Colonic mucosa (tissue), 4 donors: Measurements from ENCODE around the gene SLC22A31. TPM values are rescaled to one million over a fixed set of nuclear protein-coding genes. Genes with fewer than 3 reads are reported as not detected.
A peak's percentile ranks its signal among the peaks of the same experiment; 100 is the strongest.
"Not testable (repeated sequence)": the region's sequence is repeated elsewhere in the genome, so short reads cannot be mapped to it uniquely, and the experiment has no call there.

ENCODE experiments used
- DNase-seq: peaks from one replicate; pipeline ENCODE4 v3.0.0-alpha.2; 2020
- H3K27ac ChIP-seq: fragments of 200-600 bp; one replicate; pipeline ENCODE4 v1.8.0; 2021
- H3K27me3 ChIP-seq: fragments of 200-600 bp; one replicate; pipeline ENCODE4 v1.8.0; 2021
- H3K36me3 ChIP-seq: fragments of 200-600 bp; one replicate; pipeline ENCODE4 v1.8.0; 2021
- H3K4me1 ChIP-seq: fragments of 200-600 bp; one replicate; pipeline ENCODE4 v1.8.0; 2021; ENCODE audit warnings: mild to moderate bottlenecking
- H3K4me3 ChIP-seq: fragments of 200-600 bp; one replicate; pipeline ENCODE4 v1.8.0; 2021
- H3K9ac ChIP-seq, 2 donors: one replicate each; pipeline ENCODE4 v1.7.0; 2013; ENCODE audit warnings: control low read depth in 2 of 2, low read depth in 2 of 2, low read length in 2 of 2
- H3K9me3 ChIP-seq: fragments of 200-600 bp; one replicate; pipeline ENCODE4 v1.8.0; 2021
- CTCF ChIP-seq: fragments of 200-600 bp; IDR thresholded peaks from one replicate; pipeline ENCODE4 v1.8.0; 2022; ENCODE audit warnings: antibody characterized with exemption, mild to moderate bottlenecking
- intact Hi-C: fragments of 100-400 bp; cut with DNase I; formaldehyde crosslinking; loops from one replicate; pipeline ENCODE4 v1.14.1; 2022
- total RNA-seq, 2 donors: library from RNA; stranded (reverse); fragmentation: NEBNext Ultra II Directional in 1 of 2; extraction: Animal tissue kit (Norgen Biotek cat#: 25700) in 1 of 2; gene quantifications; one replicate each; pipeline ENCODE4 v1.2.1, GENCODE V29; 2021
- donor health status: healthy.
- donor health status: DM: no; HTN: no; CAD: no.
- donor health status: DM: no; HTN: no; CAD: no.

The SLC22A31 gene
- total RNA-seq, 2 donors from 2014 or later, result 1.3 TPM; not detected in 1

DNA sequence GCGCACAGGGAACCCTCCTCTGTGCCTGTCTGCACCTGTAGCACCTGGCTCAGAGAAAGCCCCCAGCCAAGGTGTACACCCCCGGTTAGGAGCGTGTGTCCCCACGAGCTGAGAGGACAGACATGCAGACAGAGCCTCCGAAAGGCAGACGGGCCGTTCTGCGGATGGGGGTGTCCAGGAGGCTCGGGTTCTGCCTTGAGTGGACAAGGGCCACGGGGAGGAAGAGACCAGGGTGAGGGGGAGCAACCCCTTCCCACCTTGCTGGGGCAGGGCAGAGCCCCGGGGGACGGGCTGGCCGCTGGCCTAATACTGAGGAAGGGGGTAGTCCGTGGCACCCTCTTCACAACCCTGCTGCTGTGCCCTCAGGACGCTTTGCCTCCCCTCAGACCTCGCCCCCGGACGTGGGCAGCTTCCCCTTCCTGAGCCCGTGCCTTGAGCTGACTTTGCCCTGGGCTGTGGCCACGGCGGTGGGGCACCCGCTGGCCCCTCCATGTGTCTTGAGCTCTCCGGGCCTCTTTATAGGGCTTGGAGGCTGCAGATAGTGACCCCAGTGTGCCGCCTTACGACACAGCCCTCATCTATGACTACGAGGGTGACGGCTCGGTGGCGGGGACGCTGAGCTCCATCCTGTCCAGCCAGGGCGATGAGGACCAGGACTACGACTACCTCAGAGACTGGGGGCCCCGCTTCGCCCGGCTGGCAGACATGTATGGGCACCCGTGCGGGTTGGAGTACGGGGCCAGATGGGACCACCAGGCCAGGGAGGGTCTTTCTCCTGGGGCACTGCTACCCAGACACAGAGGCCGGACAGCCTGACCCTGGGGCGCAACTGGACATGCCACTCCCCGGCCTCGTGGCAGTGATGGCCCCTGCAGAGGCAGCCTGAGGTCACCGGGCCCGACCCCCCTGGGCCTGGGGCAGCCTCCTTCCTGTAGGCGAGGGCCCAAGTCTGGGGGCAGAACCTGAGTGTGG is 5.7 kb downstream of the SLC22A31 start:
- H3K9ac ChIP-seq, result no peak overlapping the region
- peaks cover 24% of the 10 kb centered on the region for H3K27me3 ChIP-seq
- intact Hi-C loops, result no loop called here
- H3K4me3 ChIP-seq, result no peak overlapping the region
- TF ChIP-seq CTCF, result no peak
- DNase-seq, result no peak
- no peaks in the 10 kb centered on the region for H3K36me3 ChIP-seq
- H3K4me1 ChIP-seq, result no peaks in the 10 kb centered on the region
- no peak overlapping the region for H3K27ac ChIP-seq
- H3K9me3 ChIP-seq, result no peaks in the 10 kb centered on the region

GRCh38 chr16:89193576-89194293 is 6.6 kb downstream of the SLC22A31 start:
- no peaks in the 10 kb centered on the region for H3K36me3 ChIP-seq
- no peaks in the 10 kb centered on the region for H3K9me3 ChIP-seq
- H3K27me3 ChIP-seq, result peaks cover 15% of the 10 kb centered on the region
- no peaks in the 10 kb centered on the region for H3K4me1 ChIP-seq
- H3K9ac ChIP-seq, result no peak overlapping the region
- no peak for DNase-seq
- H3K4me3 ChIP-seq, result no peak overlapping the region
- TF ChIP-seq CTCF, result no peak
- intact Hi-C loops, result no loop called here
- H3K27ac ChIP-seq, result no peak overlapping the region

GRCh38 chr16:89192956-89193575 is 7.3 kb downstream of the SLC22A31 start:
- TF ChIP-seq CTCF, result no peak
- Histone ChIP-seq H3K27ac (no peak overlapping the region), H3K4me3 (no peak overlapping the region), H3K27me3 (peaks cover 8% of the 10 kb centered on the region), H3K36me3 (no peaks in the 10 kb centered on the region), H3K4me1 (no peaks in the 10 kb centered on the region), H3K9ac (no peak overlapping the region), H3K9me3 (no peaks in the 10 kb centered on the region)
- peak; percentile 75 for DNase-seq
- intact Hi-C loops, result no loop called here

- peak overlapping the region; percentile 29 for H3K4me3 ChIP-seq
- DNase-seq, intact Hi-C loops, H3K9ac ChIP-seq, H3K4me1 ChIP-seq, H3K27me3 ChIP-seq, H3K36me3 ChIP-seq, H3K9me3 ChIP-seq, H3K27ac ChIP-seq: not testable (repeated sequence)
Measured at GRCh38 chr16:89192186-89192955, 8.0 kb downstream of the SLC22A31 start.

- no peak for TF ChIP-seq CTCF
- intact Hi-C loops, result no loop called here
- Histone ChIP-seq H3K9me3 (no peaks in the 10 kb centered on the region), H3K4me1 (no peaks in the 10 kb centered on the region), H3K4me3 (peak overlapping the region; percentile 29), H3K36me3 (no peaks in the 10 kb centered on the region), H3K9ac (no peak overlapping the region), H3K27ac (no peak overlapping the region), H3K27me3 (peaks cover 6% of the 10 kb centered on the region)
- DNase-seq, result no peak
Measured at GRCh38 chr16:89191901-89192185, 8.5 kb downstream of the SLC22A31 start.
